Astrocyte (in vitro differentiated cells and primary cell): ENCODE results near the gene UBE2E2.

ENCODE experiments used
- CTCF ChIP-seq: IDR thresholded peaks from 2 replicates; pipeline ENCODE4 v1.5.1; 2011; ENCODE audit warnings: low read depth, mild to moderate bottlenecking, inconsistent platforms, low read length, moderate library complexity; ENCODE audit not compliant: insufficient read depth
- EZH2 ChIP-seq: IDR thresholded peaks from 2 replicates; pipeline ENCODE4 v1.6.1; 2012; ENCODE audit warnings: mild to moderate bottlenecking, low read length, inconsistent platforms; ENCODE audit not compliant: insufficient read depth

GRCh38 chr3:23637339-23637738 is 434.2 kb downstream of the UBE2E2 start:
- TF ChIP-seq EZH2 (no peak), CTCF (no peak)
